Measurements from ENCODE around the gene CTNNA3.

- TF ChIP-seq CTCF (IDR thresholded peaks at IDR 0.05) (no peak), POLR2A (IDR thresholded peaks at IDR 0.05) (no peak)
Measured at GRCh38 chr10:67050415-67050814, 645.6 kb downstream of the CTNNA3 start.
